Fibroblast of villous mesenchyme (primary cell): Measurements from ENCODE around the gene PACS2. TPM values are rescaled to one million over a fixed set of nuclear protein-coding genes. Genes with fewer than 3 reads are reported as not detected.

Source experiments
- DNase-seq: peaks from one replicate; pipeline ENCODE4 v3.0.0-alpha.2; 2010; ENCODE audit warnings: low read depth
- H3K4me3 ChIP-seq: 2 replicates; pipeline ENCODE4 v1.5.1; 2011; ENCODE audit warnings: low read depth, mild to moderate bottlenecking, low read length
- CTCF ChIP-seq: IDR thresholded peaks from 2 replicates; pipeline ENCODE4 v1.5.1; 2012; ENCODE audit warnings: low read depth, mild to moderate bottlenecking, low read length; ENCODE audit not compliant: insufficient read depth
- total RNA-seq: library from RNA; depleted of rRNA; stranded (reverse); fragments of >200 nt; gene quantifications from 2 replicates; pipeline ENCODE4 v1.2.3, GENCODE V29; 2012

The PACS2 gene
- total RNA-seq, 1 donor: 35.0 TPM

- H3K4me3 ChIP-seq: no peak overlapping the region
- DNase-seq: no peak
- TF ChIP-seq CTCF: no peak
Observed at GRCh38 chr14:105309371-105309770, 5.2 kb upstream of the PACS2 start.

GRCh38 chr14:105311838-105312237 is 2.7 kb upstream of the PACS2 start:
- no peak for TF ChIP-seq CTCF
- no peak for DNase-seq
- no peak overlapping the region for H3K4me3 ChIP-seq

GRCh38 chr14:105312973-105313372 is 1.6 kb upstream of the PACS2 start:
- TF ChIP-seq CTCF: no peak
- H3K4me3 ChIP-seq: no peak overlapping the region
- no peak for DNase-seq

GRCh38 chr14:105313381-105314286 is 914 bp upstream of the PACS2 start:
- peak overlapping the region; percentile 63 for H3K4me3 ChIP-seq
- no peak for DNase-seq

GRCh38 chr14:105315211-105315721 is 718 bp downstream of the PACS2 start:
- DNase-seq: peak; percentile 42
- no peak for TF ChIP-seq CTCF
- peak overlapping the region; percentile 70 for H3K4me3 ChIP-seq

More at GRCh38 chr14:105313381-105314286, 914 bp upstream of the PACS2 start:
- no peak for TF ChIP-seq CTCF

GRCh38 chr14:105315941-105316576 is 1.5 kb downstream of the PACS2 start:
- DNase-seq: no peak
- no peak for TF ChIP-seq CTCF
- H3K4me3 ChIP-seq: peak overlapping the region; percentile 70
